HG02938 (cell line): Measurements from ENCODE around the gene NNMT.
"Not testable (repeated sequence)": the region's sequence is repeated elsewhere in the genome, so short reads cannot be mapped to it uniquely, and the experiment has no call there.

Experiments
- ATAC-seq: cut with Tn5 transposase; IDR thresholded peaks from one replicate; pipeline ENCODE4 v1.9.1; 2021; ENCODE audit warnings: mild to moderate bottlenecking, moderate library complexity; ENCODE audit not compliant: unreplicated experiment

Gene NNMT

DNA sequence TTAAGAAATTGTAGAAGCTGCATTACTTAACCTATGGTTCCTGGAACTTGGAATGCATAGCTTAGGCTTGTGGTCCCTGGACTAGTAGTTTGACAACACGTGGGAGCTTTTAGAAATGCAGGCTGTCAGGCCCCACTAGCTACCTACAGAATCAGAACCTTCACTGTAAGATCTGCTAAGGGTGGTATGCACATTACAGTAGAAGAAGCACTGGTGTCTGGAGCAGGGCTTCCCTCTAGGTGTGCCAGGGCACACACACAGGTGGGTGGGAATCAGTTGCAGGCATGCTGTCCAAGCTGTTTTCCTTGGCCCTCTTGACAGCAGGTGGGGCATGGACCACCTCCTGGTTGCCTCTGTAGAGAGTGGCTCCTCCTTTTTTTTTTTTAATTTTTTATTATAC, 8.8 kb downstream of the NNMT start:
- no peak for ATAC-seq

DNA sequence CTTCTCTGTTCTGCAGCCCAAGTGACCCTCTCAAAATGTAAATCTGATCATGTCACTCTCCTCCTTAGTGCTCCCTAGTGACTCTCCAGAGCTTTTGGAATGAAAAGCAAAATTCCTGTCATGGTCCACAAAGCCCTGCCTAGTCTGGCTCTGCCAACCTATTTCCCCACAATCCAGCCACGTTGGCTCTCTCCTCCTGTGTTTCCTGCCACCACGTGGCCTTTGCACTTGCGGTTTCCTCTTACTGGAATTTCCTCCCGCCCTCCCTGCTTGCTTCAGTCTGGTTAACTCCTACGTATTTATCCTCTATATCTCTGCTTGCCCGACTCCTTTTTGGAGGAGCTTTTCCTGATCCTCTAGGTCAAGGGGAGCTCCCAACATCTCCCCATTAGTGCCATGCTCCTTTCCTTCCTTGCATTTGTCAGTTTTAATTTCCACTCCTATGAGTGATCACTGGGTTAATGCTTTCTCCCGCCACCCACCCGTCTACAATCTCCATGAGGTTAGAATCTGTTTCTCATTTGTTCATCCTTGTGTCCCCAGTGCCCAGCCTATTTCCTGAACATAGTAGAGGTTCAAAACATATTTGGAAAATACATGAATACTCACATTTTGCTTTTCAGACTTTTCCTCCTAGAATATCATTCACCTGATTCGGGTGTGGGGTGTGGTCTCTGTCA, 11.5 kb downstream of the NNMT start:
- no peak for ATAC-seq

DNA sequence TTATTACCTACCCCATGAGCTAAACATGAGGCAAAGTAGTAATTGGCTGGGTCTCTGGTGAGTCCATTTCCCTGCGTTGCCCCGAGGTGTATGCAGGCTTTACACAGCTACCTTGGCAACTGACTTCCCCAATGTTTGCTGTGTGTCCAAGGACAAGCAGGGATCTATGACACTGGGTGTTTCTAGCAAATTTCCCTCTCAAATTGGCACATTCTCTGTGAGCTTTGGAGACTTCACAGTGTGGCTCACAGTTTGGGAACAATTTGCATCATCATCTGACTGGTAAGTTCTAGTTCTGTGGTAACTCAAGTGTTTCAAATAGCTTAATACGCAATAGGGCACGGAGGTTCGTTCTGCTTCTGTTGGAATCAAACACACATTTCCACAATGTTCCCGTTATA, 12.5 kb downstream of the NNMT start:
- ATAC-seq = no peak

DNA sequence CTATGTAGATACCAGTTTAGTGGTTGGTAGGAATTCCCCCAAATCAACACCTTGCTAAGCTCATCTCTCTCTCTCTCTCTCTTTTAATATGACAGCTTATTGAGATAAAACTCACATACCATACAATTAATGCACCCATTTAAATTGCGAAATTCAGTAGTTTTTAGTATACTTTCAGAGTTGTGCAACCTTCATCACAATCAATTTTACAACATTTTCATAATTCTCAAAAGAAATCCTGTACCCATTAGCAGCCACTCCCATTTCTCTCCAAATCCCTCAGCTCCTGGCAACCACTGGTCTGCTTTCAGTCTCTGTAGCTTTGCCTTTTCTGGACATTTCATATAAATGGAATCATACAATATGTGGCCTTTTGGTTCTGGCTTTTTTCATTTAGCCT, 13.3 kb downstream of the NNMT start:
- ATAC-seq = no peak

DNA sequence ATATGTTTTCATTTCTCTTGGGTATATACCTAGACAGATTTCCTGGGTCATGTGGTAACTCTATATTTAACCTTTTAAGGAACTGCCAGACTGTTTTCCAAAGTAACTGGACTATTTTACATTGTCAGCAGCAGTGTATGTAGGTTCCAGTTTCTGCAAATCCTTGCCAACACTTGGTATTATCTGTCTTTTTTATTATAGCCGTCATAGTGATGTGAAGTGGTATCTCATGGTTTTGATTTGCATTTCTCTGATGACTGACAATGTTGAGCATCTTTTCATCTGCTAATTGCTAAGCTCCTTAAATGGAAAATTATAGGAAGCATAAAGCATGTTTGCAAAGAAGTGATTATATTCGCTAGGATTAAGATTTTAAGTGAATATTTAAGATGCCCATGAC, 13.9 kb downstream of the NNMT start:
- no peak for ATAC-seq

DNA sequence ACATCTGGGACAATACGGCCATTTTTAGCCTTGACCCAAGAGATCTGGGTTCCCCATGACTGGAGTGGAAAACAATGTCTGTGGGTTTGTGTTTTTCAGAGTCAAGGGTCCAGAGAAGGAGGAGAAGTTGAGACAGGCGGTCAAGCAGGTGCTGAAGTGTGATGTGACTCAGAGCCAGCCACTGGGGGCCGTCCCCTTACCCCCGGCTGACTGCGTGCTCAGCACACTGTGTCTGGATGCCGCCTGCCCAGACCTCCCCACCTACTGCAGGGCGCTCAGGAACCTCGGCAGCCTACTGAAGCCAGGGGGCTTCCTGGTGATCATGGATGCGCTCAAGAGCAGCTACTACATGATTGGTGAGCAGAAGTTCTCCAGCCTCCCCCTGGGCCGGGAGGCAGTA, 15.7 kb downstream of the NNMT start:
- ATAC-seq = no peak

DNA sequence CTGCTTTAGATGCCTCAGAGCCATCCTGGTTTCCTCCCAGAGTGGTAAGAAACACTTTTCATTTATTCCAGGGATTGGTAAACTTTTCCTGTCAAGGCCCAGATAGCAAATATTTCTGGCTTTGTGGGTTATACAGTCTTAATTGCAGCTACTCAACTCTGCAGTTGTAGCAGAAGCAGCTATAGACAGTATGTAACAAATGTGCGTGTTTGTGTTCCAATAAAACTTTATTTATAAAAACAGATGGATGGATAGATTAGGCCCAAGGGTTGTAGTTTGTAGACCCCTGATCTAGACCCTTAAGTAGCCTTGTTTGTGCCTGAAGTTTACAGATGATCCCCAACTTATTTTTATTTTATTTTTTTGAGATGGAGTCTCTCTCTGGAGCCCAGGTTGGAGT, 17.9 kb downstream of the NNMT start:
- no peak for ATAC-seq

DNA sequence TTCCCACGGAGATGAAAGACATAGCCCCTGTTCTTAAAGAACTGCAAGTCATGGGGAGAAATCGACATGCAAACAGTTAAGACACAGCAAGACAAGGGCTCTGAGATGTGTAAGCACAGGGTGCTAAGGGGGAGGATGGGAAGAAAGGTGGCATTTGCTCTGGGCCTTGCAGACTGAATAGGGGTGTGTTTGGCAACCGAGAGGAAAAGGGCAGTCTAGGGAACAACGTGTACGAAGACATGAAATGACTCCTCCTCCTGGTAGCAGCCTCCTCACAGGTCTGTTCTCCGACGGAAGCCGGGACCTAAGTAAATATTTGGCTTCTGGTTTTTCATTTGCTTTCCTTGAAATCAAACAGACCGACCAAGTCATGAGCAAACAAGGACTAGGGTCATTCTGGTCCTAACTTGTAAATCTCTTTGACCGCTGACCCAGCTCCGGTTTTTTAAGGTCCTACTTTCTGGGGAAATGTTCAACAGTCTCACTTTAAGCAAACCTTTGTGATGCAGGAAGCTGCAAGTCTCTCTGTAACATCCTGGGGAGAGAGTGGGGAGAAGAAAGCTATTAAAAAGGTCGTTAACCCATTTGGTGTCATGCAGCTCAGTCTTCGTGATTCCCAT, 19.7 kb downstream of the NNMT start:
- ATAC-seq = no peak

DNA sequence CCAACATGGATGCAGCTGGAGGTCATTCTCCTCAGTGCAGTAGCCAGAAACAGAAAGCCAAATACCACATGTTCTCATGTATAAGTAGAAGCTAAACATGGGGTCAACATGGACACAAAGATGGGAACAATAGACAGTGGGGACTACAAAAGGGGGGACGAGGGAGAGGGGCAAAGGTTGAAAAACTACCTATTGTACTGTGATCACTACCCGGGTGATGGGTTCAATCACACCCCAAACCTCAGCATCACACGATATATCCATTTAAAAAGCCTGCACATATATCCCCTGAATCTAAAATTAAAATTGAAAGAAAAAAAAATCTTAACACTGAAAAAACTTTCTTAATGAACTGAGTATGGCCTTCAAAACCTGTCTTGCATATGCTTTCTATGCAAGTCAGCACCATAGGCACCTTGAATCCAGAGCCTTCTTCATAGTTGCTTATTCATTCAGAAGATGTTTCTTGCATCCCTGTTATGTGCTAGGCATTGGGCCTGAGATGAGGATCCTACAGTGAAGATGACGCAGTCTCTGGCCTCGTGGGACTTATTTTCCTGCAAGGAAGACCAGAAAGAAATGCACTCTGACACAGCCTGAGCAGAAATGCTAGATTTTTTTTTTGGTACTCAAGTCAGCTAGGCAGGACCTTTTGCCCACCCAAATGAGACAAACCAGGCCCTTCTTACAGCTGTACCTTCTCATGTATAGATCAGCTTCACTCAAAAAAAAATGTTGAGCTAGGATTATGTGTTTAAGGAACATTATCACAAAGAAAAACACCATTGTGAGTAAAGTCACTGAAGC, 21.0 kb downstream of the NNMT start:
- no peak for ATAC-seq

DNA sequence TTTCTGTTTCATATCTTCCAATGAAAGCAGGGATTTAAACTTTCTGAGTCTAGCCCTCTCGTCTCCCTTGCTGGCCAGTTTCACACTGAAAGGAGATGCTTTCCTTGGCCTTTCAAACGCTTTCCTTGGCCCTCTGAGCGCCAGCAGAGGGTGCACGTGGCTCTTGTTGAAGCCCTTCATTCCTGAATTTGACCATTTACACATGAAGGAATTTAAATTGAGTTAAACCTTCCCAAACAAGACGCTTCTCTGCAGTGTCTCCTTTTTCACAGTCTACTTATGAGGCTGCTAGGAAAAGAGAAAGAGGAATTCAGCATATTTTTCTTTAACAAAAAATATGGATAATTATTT, 21.6 kb downstream of the NNMT start:
- ATAC-seq = no peak

DNA sequence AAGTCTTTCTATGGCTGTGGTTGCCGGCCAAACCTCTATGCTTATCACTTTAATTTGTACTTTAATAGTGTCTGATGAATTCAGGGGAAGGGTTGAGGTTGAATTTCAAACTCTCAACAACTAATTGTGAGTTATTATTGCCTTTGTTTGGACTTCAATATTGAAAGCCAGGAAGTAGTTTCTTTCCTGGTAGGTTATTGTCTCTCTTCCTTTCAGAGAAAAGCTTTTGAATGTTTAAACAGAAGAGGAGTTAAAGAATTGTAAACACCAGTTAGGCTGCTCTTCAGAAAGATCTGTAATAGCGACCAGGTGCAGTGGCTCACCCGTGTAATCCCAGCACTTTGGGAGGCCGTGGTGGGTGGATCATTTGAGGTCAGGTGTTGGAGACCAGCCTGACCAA, 22.2 kb downstream of the NNMT start:
- ATAC-seq = no peak

DNA sequence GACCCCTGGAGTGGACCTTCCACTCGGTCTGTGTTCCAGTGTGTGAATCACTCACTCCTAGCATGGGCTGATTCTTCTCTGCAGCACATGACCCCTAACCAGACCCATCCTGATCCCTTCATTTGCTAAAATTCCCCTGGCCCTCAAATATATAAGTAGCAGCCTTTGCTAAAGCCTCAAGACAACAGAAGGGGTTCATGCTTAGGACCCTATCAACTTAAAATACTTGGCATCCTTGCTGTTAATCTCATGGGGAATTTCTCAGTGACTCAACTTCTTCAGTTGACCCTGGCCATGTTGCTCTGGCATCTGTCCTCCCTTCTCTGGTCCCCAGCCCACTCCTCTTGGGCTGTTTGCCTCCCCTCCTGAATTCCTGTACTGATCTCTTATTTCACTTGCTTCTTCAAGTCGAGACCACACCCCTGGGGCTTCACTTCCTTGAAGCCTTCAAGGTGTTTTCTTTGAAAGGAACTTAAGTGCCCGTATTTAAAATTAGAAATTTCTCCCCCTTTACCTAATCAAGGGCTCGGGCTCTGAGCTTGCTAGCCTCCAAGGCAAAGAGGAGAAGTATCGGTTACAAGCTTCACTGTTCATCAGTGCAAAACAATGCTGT, 23.6 kb downstream of the NNMT start:
- ATAC-seq = no peak

DNA sequence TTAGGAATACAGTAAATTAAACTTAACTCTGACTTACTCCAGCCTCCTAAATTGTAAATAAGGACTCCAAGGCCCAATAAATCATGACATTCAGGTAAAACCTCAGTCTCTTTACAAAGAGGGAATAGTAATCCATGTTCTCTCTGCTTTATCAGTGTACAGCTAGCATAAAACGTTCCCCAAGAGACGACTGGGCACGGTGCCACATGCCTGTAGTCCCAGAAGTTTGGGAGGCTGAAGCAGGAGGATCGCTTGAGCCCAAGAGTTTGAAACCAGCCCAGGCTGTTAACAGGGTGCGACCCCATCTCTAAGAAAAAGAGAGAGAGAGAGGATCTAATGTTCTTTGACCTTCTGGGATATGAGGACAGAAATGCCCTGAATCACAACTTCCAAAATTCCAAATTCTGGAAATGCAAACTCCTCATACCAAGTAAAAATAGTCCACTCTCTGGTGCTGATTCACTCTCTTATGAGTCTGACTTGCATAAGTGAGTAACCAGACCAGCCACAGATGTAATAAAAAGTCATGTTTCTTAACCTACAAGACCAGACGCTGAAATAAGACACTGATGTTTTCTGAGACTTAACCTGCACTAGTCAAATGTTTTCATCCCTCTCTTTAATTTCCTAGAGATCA, 25.5 kb downstream of the NNMT start:
- ATAC-seq = no peak

DNA sequence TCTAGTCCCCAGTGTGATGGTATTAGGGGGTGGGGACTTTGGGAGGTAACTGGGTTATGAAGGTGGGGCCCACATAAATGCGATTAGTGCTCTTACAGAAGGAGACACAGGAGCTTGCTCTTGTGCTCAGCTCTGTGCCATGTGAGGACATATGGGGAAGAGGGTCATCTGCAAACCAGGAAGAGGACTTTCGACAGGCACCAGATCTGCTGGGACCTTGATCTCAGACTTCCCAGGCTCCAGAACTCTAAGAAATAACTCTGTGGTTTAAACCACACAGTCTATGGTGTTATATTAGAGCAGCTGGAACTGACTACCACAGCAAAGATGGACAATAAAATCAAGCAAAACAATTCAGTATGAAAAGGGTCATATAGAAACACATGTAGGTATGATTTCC, 26.7 kb downstream of the NNMT start:
- no peak for ATAC-seq

DNA sequence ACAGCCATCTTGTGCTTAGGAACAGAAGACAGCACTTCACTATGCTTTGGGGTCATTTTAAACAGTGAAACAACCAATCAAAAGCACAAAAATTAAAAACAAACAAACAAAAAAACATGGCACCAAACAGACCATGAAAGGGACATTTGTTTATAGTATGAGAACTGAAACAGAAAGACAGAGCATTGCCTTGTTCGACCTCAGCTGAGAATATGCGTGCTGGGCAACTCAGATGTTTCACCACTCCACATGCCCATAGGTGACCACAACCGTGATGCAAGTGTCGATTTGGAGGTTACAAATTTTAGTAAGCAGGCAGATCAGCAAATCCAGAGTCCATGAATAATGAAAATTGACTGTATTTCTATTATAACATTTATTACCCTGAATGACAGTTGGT, 30.0 kb downstream of the NNMT start:
- no peak for ATAC-seq

DNA sequence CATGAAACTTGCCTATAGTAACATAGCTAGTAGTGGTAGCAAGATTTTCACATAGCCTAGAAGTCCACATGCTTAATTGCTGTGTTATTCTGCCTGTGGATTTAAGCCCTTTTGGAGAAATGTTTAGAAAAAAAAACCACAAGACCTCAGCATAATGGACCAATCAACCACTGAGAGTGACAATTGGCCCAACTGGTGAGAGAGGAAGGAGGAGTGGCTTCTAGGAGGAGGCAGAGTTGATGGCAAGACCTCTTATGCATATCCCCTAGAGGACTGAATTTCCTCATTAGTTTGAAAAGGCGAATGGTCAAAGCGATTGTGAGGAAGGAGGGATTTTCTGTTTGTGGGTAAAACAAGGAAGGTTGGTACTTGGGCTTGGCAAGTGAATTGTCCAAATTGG, 30.6 kb downstream of the NNMT start:
- no peak for ATAC-seq

DNA sequence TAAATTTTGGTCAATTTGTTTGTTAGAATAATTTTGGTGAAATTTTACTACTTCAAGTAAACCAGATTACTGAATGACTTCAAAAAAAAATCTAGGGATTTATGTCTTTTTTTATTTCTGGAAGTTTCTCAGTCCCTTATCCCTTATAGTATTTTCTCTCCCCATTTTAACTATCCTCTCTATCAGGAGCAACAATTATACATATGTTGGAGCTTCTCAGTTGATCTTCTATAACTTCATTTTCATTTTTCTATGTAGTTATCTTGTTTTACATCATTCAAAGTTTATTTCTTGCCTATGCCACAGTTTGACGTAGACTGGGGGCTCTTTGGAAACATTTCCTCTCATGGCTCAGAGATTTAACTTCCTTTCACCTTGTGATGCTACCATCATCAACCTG, 34.2 kb downstream of the NNMT start:
- ATAC-seq = no peak

DNA sequence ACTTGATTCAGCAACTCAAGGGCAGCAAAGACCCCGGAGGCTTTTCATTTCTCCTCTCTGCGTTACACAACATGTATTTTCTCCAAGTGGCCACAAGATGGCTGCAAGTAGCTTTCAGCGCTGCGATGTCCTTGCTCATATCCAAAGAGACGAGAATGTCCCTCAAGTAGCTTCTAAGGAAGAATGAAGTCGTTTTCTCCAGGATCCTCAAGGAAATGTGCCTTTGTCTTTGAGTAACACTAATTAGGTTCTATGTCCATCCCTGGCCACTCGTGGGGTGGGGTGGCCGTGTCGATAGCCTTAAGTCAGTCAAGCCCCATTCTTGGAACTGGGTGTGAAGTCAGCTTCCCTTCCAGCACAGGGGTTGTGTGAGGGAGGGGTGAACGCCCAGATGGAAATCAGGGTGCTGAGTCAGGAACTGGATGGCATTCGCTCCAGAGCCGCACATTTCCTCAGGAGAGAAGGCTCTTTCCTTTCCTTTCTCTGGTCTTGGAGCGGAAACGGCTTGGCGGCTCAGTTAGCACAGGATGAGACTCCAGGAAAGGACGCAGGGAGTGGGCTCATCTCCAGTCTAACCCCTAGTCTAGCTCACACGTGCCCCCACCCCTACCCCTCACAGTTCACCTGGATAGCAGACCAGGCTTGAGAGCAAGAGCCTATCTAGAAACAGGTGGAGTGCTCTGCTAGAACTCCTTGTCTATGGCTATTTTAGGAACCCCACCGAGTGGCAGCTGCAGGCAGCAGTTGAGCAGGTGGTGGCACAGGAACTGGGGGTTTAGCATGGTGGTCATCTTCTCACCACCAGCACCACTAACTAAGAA, 44.3 kb downstream of the NNMT start:
- peak; percentile 82 for ATAC-seq

DNA sequence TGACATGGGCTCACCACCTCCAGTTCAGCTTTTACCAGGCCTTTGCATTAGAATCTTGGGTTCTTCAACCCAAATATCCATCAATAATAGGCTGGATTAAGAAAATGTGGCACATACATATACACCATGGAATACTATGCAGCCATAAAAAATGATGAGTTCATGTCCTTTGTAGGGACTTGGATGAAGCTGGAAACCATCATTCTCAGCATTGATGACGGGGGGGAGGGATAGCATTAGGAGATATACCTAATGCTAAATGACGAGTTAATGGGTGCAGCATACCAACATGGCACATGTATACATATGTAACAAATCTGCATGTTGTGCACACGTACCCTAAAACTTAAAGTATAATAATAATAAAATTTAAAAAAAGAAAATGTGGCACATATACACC, 45.5 kb downstream of the NNMT start:
- not testable (repeated sequence) for ATAC-seq

DNA sequence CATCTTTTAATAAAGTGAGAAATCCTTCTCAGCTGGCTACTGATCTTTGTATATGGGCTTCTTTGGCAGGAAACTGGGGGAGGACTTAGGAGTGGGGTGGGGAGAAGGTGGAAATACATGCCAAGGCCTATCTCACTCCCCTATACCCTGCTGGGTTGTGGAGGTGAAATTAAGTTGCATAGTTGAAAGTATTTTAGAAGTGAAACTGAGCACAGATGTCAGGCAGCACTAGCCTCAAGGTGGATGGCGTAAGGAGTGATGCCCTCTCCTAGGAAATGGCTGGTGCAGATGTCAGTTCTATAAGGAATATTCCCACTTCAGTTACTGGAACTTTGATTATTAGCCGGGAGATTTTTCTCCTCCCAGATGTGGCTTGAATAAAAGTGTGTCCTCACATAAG, 46.3 kb downstream of the NNMT start:
- ATAC-seq = no peak

DNA sequence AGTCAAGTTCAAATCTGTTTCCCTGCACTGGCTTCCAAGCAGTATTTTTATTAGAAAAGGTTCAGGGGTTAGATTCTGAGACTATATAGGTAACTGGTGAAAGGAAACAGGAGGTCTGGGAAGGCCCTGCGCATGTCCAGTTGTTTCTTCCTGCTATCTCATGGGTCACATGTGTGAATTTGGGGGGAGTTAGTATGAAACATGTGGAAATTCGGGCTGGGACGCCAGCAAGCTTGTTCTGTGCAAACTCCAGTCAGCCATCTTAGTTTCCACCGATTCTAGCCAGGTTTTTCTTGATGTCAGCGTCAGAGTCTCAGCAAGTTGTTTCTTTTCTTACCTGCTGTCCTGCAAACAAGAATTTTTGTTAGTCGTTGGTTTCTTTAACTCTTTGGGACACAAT, 46.8 kb downstream of the NNMT start:
- no peak for ATAC-seq
